Astrocyte of the spinal cord (primary cell): ENCODE results near the gene SH3BP4.
A peak's percentile ranks its signal among the peaks of the same experiment; 100 is the strongest.

Experiments
- DNase-seq: peaks from one replicate; pipeline ENCODE4 v3.0.0; 2011; ENCODE audit warnings: low read depth, low spot score
- H3K4me3 ChIP-seq: 2 replicates; pipeline ENCODE4 v1.5.1; 2011; ENCODE audit warnings: low read depth, mild to moderate bottlenecking, low read length, moderate library complexity
- CTCF ChIP-seq: IDR thresholded peaks from 2 replicates; pipeline ENCODE4 v1.5.1; 2012; ENCODE audit warnings: low read depth, mild to moderate bottlenecking, low read length, inconsistent platforms
- in situ Hi-C: cut with HindIII; loops from 2 replicates; pipeline ENCODE4 v1.10.0; 2017; ENCODE audit warnings: low sequenced_read_pairs

SH3BP4 gene

DNA sequence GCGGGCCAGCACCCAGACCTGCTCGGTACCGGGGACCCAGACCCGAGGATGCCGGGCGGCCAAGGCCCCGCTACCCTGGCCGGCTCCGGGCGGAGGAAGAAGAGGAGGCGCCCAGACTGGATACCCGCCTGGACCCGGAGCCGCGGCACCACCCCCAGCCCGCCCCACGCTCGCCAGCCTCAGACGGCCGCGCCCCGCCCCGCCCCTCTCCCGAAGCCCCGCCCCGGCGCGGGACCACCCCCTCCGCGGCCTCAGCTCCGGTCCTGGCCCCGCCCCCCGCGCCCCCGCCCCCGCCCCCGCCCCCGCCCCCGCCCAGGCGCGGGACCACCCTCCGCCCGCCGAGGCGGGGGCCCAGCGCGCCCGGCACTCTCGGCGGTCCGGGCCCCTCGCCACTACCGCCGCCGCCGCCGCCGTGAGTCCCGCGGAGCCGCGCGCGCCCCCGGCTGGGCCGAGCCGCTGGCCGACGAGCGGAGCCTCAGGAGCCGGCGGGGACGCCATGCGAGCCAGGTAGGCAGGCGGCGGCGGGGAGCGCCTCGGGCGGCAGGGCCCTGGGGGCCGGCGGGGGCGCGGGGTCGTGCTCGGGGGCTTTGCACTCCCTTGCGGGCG, at the start of gene SH3BP4:
Gene SH3BP4 (plus strand): TSS at position 354 of the 606 bp plus-strand sequence. CDS start 82,986 bp downstream, outside the sequence.
- no peak for TF ChIP-seq CTCF
- H3K4me3 ChIP-seq, result peak within 1 kb of the TSS; percentile 86
- DNase-seq, result peak; percentile 81
- in situ Hi-C loops, result no loop called here

GRCh38 chr2:234904785-234905184, 47.0 kb upstream of the SH3BP4 start:
- no peak overlapping the region for H3K4me3 ChIP-seq
- in situ Hi-C loops, result no loop called here
- DNase-seq, result no peak
- no peak for TF ChIP-seq CTCF

GRCh38 chr2:234905547-234906265, 46.1 kb upstream of the SH3BP4 start:
- DNase-seq, result peak; percentile 76
- in situ Hi-C loops, result no loop called here
- no peak overlapping the region for H3K4me3 ChIP-seq
- no peak for TF ChIP-seq CTCF

DNA sequence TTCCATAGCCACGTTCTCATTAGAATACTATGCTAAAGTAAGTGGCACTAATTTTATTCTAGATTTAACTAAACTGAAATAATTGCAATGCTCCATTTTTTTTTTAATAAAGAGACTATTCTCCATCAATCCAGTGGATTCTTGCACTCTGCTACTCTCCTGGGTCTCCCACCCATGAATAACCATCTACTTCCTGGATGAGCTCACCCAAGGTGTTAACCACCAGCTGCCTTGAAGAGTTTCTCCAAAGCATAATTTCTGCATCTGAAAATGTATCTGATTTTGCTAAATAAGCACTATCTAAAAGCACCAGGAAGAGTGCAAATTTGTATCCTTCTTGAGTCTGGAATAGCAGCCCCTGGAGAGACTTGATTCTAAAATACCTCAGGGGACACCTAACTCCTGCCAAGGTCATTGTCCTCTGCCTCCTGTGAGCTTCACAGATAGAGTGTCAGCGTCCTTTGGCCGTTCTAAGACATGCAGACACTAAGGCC, 41.6 kb upstream of the SH3BP4 start:
- no peak overlapping the region for H3K4me3 ChIP-seq
- in situ Hi-C loops, result no loop called here
- TF ChIP-seq CTCF, result no peak
- no peak for DNase-seq

- H3K4me3 ChIP-seq, result no peak overlapping the region
- TF ChIP-seq CTCF, result no peak
- in situ Hi-C loops, result no loop called here
- DNase-seq, result peak; percentile 84
Measured at GRCh38 chr2:234911271-234911670, 40.5 kb upstream of the SH3BP4 start.

GRCh38 chr2:234912437-234912836, 39.4 kb upstream of the SH3BP4 start:
- no peak for TF ChIP-seq CTCF
- in situ Hi-C loops, result no loop called here
- DNase-seq, result no peak
- H3K4me3 ChIP-seq, result no peak overlapping the region
